Fibroblast of skin of left quadriceps (primary cell): ENCODE data around the gene TRAP1.

Experiments
- DNase-seq, 2 experiments: peaks; one replicate each; pipeline ENCODE4 v3.0.0-alpha.2; 2013; ENCODE audit warnings: low read depth in 2 of 2

TRAP1 gene

DNA sequence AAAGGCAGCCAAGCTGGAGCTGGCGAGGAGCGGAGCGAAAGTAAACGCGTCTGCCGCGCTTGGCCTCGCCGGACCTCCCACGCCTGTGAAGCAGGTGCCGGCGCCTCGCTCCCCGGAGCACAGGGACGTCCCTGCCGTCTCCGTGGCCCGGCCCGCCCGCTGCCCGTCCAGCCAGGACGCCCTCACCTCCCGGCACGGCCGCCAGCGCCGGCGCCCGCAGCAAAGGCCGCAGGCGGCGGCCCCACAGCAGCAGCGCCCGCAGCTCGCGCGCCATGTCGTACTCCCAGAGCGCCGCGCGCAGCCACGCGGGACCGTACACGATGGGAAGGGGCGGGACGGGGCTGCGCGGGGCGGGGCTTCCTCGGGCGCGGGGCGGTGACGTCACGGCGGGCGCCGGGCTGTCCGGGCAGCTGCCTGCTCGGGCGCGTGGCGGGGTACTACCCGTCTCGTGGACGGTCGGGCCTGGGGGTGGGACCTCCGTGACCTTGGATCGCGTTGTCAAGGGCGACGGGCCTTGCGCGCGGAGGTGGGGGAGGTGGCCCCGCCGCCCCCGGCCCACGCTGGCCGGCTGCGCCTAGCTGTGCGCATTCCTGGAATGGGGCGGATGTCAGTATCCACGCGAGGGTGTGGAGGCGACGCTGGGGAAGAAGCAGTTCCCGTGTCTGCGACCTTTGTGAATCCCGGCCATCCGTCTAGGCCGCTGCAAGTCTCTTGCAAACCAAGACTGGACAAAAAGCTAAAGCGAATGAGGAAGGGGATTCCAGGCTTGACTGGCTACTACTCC, at the start of gene TRAP1:
TRAP1 (minus strand) TSS at position 290 of the 784 bp plus-strand sequence; CDS start at position 274, 16 bp downstream.
- DNase-seq = peak; percentile 52 to 56

DNA sequence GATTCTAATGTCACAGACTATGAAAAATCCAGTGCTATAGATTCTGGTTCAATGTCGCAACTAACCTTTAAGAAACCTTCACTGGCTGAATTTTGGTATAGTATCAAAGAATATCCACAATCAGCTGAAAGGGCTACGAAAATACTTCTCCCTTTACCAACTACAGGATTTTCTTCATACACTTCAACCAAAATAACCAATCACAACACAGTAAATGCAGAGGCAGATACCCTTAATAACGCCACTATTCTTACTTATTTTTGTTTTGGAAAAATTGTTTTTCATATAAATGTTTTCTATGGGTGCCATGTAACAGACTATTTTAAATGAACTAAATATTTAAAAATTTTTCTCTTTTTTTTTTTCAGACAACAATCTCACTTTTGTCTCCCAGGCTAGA, 48.9 kb upstream of the TRAP1 start:
- DNase-seq = no peak

DNA sequence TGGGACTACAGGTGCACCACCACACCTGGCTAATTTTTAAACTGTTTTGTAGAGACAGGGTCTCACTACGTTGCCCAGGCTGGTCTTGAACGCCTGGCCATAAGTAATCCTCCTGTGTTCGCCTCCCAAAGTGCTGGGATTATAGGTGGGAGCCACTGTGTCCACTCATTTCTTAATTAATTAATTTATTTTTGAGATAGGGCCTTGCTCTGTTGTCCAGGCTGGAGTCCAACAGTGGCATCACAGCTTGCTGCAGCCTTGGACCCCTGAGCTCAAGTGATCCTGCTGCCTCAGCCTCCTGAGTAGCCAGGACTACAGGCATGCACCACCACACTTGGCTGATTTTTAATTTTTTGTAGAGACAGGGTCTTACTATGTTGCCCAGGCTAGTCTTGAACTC, 47.1 kb upstream of the TRAP1 start:
- no peak for DNase-seq

DNA sequence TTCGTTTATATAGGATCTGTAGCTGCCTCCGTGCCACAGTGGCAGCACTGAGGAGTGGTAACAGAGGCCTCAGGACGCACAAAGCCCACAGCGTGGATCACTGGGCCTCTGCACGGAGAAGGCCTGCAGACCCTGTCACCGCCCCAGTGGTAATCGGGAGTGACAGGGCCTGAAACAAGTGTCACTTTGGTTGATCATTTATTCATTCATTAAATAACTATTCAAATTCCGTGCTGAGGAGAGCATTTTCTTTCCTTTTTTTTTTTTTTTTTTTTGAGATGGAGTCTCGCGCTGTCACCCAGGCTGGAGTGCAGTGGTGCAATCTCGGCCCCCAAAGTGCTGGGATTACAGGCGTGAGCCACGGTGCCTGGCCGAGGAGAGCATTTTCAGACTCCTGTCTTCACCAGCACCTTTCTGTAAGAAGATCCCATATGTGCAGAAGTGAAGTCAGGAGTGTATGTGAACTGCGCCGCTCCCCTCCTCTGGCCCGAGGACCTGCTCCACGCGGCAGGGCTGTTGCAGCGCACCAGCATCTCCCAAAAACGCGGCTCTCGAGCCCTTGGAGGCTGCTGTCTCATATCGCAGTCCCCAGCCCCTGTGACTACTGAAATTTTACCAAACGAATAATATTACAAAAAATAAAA, 44.9 kb upstream of the TRAP1 start:
- DNase-seq = no peak

DNA sequence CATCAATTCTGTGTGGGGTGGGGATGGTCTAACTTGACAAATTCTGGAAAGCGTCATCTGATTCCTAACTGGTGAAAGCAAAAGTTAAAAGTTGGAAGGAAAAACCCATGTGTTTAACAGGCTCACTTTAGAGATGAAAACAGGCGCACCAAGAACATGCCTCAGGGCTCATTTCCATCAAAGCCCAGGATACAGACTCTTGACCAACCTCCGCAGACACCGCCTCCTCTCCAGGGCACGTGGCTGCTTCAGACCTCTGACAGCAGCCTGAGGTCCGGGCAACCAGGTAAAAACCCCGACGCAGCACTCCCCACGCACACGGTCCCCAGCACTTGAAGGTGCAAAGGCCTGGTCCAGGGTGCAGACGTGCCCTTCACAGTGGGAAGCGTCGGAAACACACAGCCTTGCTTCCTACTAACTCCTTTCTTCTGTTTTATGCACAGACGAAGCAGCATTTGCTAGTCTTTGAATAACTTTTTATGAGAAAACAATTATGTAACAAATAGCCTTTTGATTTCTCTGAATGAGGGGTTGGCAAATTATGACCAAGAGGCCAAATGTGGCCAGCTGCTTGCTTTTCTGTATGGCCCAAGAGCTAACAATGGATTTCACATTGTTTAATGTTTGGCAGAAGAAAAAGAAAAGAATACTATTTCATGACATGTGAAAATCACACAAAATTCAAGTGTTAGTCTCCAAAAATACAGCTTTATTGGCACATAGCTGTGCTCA, 44.2 kb upstream of the TRAP1 start:
- DNase-seq = no peak

DNA sequence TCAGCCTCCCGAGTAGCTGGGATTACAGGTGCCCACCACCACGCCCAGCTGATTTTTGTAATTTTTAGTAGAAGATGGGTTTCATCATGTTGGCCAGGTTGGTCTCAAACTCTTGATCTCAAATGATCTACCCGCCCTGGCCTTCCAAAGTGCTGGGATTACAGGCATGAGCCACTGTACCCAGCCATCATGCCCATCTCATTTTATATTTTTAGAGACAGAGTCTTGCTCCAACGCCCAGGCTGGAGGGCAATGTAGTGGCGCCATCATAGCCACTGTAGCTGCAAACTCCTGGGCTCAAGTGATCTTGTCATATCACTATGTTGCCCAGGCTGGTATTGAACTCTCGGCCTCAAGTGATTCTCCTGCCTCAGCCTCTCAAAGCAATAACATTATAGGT, 43.2 kb upstream of the TRAP1 start:
- DNase-seq = no peak

DNA sequence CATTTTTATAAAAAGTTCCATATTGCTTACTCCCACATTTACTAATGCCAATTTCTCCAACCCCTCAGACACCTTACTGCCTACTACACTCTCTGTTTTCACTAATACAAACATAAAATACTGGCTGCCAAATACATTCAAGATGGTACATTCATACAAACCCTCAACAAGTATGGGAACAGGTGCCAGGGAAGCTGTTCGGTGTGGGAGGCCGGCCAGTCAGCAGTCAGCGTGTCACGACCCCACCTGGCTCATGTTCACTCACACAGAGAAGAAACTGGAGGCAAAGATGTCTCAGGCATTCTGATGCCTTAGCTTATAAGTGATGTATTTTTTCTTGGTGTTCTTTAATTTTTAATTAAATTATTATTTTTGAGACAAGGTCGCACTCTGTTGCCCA, 42.4 kb upstream of the TRAP1 start:
- no peak for DNase-seq

DNA sequence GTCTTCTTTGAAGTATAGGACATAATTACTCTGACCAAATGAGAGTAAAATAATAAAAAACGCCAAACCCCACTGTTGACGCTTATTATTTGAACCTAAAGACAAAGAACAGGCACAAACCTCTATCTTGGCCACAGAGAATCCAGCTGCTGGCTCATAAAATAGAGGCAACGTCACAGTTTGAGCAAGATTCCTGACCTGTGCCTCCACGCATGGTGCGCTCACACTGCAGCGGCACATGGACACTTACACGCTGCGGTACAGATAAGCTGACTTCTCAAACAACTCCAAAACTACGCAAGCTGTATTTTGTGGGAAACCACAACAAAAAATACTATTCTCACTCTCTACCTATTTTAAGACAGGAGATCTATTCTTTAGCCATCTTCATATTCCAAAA, 38.8 kb upstream of the TRAP1 start:
- no peak for DNase-seq

DNA sequence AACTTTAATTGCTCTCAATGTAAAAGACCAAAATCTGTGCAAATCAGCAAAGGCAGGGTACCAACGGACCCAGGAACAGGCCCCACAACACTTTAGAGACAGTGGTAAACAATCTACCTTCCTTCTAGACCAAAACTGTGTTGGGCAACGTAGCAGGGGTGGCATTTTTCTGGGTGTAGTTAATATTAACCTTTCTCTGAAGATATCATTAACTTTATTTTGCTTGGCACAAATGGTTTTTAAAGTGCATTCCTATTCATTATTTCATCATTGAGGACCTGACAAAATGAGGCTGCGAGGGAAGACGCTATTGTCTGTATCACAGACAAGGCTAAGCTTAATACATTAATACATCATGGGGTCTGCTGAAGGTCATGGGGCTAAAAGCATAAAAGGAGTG, 37.9 kb upstream of the TRAP1 start:
- DNase-seq = no peak

DNA sequence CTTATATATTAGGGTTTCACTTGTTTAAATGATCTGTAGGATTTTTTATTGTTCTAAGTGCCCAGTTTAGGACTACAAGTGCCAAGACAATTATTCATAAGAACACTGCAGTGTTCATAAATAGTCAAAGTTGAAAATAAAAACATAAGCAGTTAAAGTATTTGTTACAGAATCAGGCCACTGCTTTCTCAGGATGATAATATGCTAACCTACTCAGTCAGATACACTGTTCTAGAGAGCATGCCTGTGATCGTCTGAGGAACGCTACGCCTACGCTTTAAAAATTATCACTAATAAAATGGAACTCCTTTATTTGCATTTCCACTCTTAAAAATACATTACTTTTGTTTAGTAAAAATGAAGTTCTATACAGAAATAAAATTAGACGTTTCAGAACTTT, 37.4 kb upstream of the TRAP1 start:
- DNase-seq = no peak

DNA sequence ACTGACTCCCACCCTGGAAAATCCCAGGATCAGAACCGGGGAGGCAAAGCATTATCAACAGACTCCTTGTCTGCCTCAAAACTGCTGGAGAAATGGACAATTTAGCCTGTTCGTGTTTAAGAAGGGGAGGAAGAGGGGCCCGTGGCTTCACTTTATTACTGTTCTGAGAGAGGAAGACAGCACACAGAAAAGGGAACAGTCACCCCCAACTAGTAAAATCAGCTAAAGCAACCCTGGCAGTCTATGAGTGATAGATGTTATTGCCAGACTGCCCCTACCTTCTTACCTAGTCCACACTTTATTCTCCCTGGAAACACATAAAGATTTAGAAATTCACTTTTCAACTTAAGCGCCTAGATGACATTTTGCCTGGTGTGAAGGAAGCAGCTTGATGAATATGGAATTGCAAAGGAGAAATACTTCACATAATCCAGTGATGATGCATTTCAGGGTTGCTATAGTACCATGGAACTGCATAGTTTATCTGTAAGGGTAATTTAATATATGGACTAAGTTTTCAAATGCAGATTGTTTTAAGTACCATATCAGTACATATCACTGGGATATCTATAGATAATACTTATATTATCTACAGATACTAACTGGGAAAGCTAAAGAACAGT, 36.9 kb upstream of the TRAP1 start:
- peak; percentile 18 to 20 for DNase-seq

DNA sequence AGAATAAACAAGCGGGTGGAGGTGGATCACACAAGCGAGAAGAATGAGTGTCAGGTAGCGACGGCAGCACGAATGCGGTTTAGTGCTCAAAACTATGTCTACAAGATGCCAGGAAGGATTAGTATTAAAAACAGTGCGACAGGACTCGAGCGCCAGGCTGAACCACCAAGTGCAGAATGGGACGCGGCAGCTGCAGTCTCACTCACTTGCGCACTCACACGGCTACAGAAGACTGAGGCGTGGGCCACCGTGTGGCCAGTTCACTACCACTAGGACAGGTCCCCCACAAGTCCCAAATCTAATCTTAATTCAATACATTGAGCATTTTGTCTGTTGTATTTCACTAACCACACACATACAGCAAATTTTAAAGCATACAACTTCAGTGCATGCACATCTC, 35.7 kb upstream of the TRAP1 start:
- no peak for DNase-seq

DNA sequence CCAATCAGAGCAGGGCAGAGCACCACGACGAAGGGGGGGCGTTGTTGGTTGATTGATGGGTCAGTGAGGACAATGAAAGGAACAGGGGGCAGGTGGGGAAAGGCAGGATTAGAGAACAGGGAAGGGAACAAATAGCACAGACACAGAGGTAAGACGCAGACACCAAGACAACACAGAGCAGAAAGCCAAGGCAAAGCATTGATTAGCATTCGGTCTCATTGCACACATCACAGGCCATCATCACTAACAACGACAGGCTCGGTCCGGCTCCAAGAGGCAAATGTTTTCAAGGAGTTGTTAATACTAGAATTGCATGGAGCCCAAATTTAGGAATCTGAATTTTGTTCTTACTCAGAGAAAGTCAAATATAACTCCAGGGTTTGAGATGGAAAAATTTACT, 34.6 kb upstream of the TRAP1 start:
- no peak for DNase-seq

DNA sequence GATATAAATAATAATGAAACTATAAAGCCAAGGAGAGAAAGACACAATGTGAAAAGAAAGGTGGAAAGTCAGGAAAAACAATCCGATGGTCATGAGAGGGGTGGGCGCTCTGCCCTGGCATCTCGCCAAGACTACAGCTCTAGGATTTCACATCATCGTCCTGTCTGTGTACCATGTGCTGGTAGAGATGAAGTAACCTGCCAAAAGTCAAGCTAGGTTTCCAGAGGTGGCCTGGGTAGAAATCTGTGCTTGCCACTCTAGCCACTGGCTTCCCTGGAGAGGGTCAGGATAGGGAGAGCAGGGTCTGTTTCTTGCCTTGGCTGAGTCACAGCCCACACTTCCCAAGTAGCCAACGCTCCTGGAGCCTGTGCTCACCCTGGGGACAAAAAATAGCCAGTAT, 31.0 kb upstream of the TRAP1 start:
- no peak for DNase-seq

DNA sequence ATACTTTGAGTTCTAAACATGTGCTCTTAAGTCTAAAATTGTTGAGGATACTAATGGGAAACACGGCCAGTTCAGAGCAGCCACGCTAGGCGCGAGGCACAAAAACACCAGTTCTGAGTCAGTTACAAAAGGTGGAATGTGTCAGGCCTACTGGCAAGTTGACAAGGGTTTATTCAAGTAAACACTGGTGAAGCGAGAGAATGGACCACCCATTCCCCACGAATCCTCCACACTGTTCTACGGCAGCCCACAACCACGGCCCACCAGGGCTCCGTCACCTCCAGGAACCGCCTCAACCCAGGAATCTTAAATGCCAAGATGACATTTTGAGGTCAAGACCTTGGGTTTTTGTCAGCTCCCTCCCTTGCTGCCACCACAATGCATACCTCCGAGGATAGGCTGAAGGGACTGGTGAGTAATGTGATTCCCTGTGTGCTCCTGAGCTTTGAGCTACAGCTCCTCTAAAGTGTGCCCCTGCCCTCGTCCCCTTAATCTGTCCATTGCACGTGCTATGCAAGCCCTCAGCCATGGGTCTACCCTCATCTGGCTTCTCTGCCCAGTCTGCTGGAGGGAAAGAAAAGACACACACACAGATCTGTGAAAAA, 28.5 kb upstream of the TRAP1 start:
- no peak for DNase-seq

DNA sequence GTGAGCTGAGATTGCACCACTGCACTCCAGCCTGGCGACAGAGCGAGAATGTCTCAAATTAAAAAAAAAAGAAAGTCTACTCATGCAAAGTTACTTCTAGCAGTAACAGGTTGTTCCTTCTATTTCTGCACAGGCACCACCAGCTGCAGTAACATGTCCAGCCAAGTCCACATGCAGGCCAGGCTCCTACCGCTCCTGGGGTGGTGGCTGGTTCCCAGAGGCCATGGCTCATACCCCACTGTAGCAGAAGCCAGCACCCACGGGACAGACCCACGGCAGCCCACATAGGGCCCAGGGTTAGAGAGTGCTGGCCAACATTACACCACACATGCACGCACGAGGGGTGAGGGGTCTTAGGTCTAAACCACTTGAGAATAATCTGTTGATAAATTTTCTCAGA, 26.7 kb upstream of the TRAP1 start:
- no peak for DNase-seq

DNA sequence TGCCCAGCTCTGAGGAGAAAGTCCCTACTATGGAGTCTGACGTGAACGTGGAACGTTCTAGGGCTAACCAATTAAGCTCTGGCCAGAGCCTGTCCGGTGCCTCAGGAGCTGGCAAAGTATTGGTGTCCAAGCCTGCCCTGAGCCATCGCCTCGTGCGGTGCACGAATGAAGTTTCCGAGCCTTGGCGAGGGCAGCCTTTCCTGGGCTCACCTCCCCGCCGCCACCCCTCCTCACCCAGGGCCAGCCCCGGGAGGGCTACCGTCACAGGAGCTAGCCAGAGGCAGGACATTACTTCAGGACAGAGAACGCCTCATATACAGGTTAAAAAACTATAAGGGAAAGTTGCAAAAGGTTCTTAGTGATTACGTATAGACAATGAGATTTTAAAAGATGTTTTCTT, 23.6 kb upstream of the TRAP1 start:
- DNase-seq = no peak

DNA sequence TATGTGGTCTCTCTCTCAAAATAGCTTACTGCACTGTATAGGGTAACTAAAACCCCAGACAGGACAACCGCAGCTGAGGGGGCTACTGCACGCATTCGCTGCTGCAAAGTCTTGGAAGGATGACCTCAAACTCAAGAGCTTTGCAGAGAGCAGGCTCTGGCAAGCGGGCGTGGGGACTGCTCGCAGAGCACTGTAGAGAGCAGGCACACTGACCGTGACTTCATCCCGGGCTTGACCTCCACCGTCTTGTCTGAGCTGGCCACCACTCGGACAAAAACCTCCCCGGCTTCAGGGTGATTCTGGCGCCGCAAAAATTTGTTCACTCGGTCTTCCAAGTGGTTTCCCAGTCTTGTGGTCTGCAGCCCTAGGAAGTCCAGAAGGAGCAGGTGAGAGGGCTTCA, 22.9 kb upstream of the TRAP1 start:
- no peak for DNase-seq

DNA sequence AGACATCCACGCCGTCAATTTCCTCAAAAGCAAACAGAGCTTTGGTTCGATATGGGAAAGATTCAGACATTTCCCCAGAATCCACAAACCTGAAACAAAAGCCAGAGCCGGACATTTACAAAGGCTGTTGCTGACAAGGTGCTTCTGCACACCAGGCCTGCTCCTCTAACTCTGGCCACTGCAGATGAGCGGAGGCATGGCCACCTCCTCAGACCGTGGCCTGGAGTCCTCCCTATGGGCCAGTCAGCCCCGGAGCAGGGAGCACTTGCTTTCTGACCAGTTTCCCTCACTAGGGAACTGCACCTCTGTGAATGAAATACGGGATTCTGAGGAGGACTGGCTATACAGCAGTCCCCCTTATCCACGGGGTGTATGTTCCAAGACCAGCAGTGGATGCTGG, 22.3 kb upstream of the TRAP1 start:
- no peak for DNase-seq

DNA sequence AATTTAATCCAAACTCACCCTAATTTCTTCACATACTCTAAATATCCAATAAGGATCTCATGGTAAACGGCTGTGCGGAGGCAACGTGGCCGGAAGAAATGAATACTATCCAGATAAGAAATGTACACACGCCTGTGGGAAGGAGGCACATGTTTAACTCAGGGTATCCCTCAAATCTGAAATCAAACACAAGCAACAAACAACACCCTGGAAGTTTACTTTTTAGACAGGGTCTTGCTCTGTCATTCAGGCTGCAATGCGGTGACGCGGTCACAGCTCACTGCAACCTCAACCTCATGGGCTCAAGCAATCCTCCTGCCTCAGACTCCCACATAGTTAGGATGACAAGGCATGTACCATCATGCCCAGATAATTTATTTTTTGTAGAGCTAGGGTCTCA, 21.2 kb upstream of the TRAP1 start:
- DNase-seq = no peak

DNA sequence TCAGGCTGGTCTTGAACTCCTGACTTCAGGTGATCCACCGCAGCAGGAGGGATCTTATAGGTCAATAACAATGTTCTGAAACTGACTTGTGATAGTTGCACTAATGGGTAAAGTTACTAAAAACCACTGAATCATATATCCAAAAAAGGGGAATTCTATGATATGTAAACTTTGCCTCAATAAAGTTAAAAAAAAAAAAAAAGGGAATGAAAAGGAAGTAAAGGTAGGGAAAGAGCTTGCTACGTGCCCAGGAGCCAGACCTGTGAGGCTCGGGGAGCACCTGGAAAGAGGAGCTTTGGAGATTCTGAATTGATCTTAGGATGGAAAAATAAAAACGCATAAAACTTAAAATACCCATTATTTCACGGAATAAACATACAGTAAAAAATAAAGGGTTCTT, 20.8 kb upstream of the TRAP1 start:
- no peak for DNase-seq

DNA sequence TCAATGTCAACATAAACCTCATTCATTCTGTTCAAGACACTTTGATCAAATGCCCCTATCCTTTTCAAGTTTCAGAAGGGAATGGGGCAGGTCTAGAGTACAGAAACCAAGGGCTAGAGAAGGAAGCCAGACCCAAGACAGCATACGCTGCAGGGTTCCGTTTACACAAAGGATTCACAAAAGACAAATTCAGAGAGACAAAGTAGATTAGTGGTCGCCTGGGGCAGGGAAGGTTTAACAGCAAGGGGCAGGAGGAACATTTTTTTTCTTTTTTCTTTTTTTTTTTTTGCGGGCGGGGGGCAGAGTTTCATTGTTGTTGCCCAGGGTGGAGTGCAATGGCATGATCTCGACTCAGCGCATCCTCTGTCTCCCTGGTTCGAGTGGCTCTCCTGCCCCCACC, 19.9 kb upstream of the TRAP1 start:
- no peak for DNase-seq
